Suprapubic skin (tissue), 4 donors: Measurements from ENCODE around the gene MAD1L1. TPM values are rescaled to one million over a fixed set of nuclear protein-coding genes. Genes with fewer than 3 reads are reported as not detected.

Source experiments
- DNase-seq, 2 donors: peaks; one replicate each; pipeline ENCODE4 v3.0.0-alpha.2; 2019; ENCODE audit warnings: low spot score in 2 of 2
- H3K27ac ChIP-seq: fragments of 200-600 bp; sonication (generic); one replicate; pipeline ENCODE4 v1.5.1; 2019
- H3K27me3 ChIP-seq: fragments of 200-600 bp; sonication (generic); one replicate; pipeline ENCODE4 v1.5.1; 2019
- H3K36me3 ChIP-seq: fragments of 200-600 bp; sonication (generic); one replicate; pipeline ENCODE4 v1.5.1; 2019
- H3K4me1 ChIP-seq: fragments of 200-600 bp; sonication (generic); one replicate; pipeline ENCODE4 v1.5.1; 2019
- H3K4me3 ChIP-seq: fragments of 200-600 bp; sonication (generic); one replicate; pipeline ENCODE4 v1.5.1; 2019; ENCODE audit warnings: mild to moderate bottlenecking
- H3K9me3 ChIP-seq: fragments of 200-600 bp; sonication (generic); one replicate; pipeline ENCODE4 v1.5.1; 2019
- CTCF ChIP-seq, 2 donors: fragments of 200-600 bp in 1 of 2; fragments of 450-650 bp in 1 of 2; sonication (generic) in 1 of 2; IDR thresholded peaks; one replicate each; pipeline ENCODE4 v1.5.1; 2016 to 2019; ENCODE audit warnings: antibody characterized with exemption in 2 of 2, mild to moderate bottlenecking in 1 of 2, moderate library complexity in 1 of 2
- EP300 ChIP-seq: sonication (generic); formaldehyde crosslinking; IDR thresholded peaks from one replicate; pipeline ENCODE4 v1.6.1; 2017; ENCODE audit warnings: antibody characterized with exemption
- POLR2A ChIP-seq, 2 donors: fragments of 450-650 bp; IDR thresholded peaks; one replicate each; pipeline ENCODE4 v1.6.1; 2017; ENCODE audit warnings: antibody characterized with exemption in 2 of 2, mild to moderate bottlenecking in 2 of 2, moderate library complexity in 2 of 2
- POLR2AphosphoS5 ChIP-seq, 3 donors: sonication (generic); formaldehyde crosslinking; IDR thresholded peaks; one replicate each; pipeline ENCODE4 v1.6.1; 2017; ENCODE audit warnings: antibody characterized with exemption in 3 of 3
- WGBS: methylation state at CpG from one replicate; pipeline ENCODE4 v1.1.5; 2018; 5-methylcytosine and 5-hydroxymethylcytosine counted together
- total RNA-seq, 4 donors: library from RNA; depleted of rRNA; stranded (reverse); fragments of >200 nt; gene quantifications; one replicate each; pipeline ENCODE4 v1.1.0, GENCODE V29; 2016

MAD1L1 gene
- total RNA-seq, 4 donors from 2014 or later, result 53.2 to 69.8 (median 62.2) TPM

GRCh38 chr7:2030475-2031450 lies 202.0 kb downstream of the MAD1L1 start:
- WGBS, result 87% methylated on average over 32 of the region's 32 CpGs
- no peaks in the 10 kb centered on the region for H3K27me3 ChIP-seq
- no peak overlapping the region for H3K27ac ChIP-seq
- H3K36me3 ChIP-seq, result no peaks in the 10 kb centered on the region
- peak; percentile 51 to 64 for DNase-seq
- H3K9me3 ChIP-seq, result peaks cover 11% of the 10 kb centered on the region
- peaks cover 2% of the 10 kb centered on the region for H3K4me1 ChIP-seq
- H3K4me3 ChIP-seq, result no peak overlapping the region
- TF ChIP-seq EP300 (no peak), POLR2AphosphoS5 (IDR thresholded peaks at IDR 0.05) (no peak), POLR2A (IDR thresholded peaks at IDR 0.05) (no peak), CTCF (IDR thresholded peaks at IDR 0.05) (no peak)

GRCh38 chr7:2029936-2030335 lies 202.8 kb downstream of the MAD1L1 start:
- peaks cover 2% of the 10 kb centered on the region for H3K4me1 ChIP-seq
- H3K9me3 ChIP-seq, result peaks cover 19% of the 10 kb centered on the region
- 89% methylated on average over 14 of the region's 15 CpGs for WGBS
- no peak overlapping the region for H3K4me3 ChIP-seq
- H3K27ac ChIP-seq, result no peak overlapping the region
- TF ChIP-seq POLR2A (IDR thresholded peaks at IDR 0.05), result no peak
- no peak for TF ChIP-seq CTCF (IDR thresholded peaks at IDR 0.05)
- peak; percentile 56 to 64 for DNase-seq
- H3K27me3 ChIP-seq, result no peaks in the 10 kb centered on the region
- H3K36me3 ChIP-seq, result no peaks in the 10 kb centered on the region

- Histone ChIP-seq H3K27me3 (no peaks in the 10 kb centered on the region), H3K27ac (no peak overlapping the region), H3K4me1 (peaks cover 2% of the 10 kb centered on the region), H3K4me3 (no peak overlapping the region), H3K36me3 (no peaks in the 10 kb centered on the region), H3K9me3 (peaks cover 19% of the 10 kb centered on the region)
- DNase-seq, result peak; percentile 40 to 65
- no peak for TF ChIP-seq POLR2AphosphoS5 (IDR thresholded peaks at IDR 0.05)
- TF ChIP-seq CTCF (IDR thresholded peaks at IDR 0.05), result no peak
- no peak for TF ChIP-seq POLR2A (IDR thresholded peaks at IDR 0.05)
- no peak for TF ChIP-seq EP300
- WGBS, result 78% methylated on average over 16 of the region's 16 CpGs
Observed at GRCh38 chr7:2029211-2029905, 203.4 kb downstream of the MAD1L1 start.

GRCh38 chr7:2028733-2029132 lies 204.0 kb downstream of the MAD1L1 start:
- TF ChIP-seq POLR2AphosphoS5 (IDR thresholded peaks at IDR 0.05) (no peak), CTCF (IDR thresholded peaks at IDR 0.05) (no peak), POLR2A (IDR thresholded peaks at IDR 0.05) (no peak), EP300 (no peak)
- H3K4me1 ChIP-seq, result peaks cover 2% of the 10 kb centered on the region
- DNase-seq, result peak; percentile 15 to 28
- no peak overlapping the region for H3K27ac ChIP-seq
- H3K4me3 ChIP-seq, result no peak overlapping the region
- 95% methylated on average over 7 of the region's 7 CpGs for WGBS
- no peaks in the 10 kb centered on the region for H3K36me3 ChIP-seq
- peaks cover 19% of the 10 kb centered on the region for H3K9me3 ChIP-seq
- no peaks in the 10 kb centered on the region for H3K27me3 ChIP-seq

GRCh38 chr7:2025188-2025587 lies 207.6 kb downstream of the MAD1L1 start:
- WGBS, result 96% methylated on average over 4 of the region's 4 CpGs
- Histone ChIP-seq H3K4me1 (peaks cover 8% of the 10 kb centered on the region), H3K9me3 (peaks cover 19% of the 10 kb centered on the region), H3K27me3 (no peaks in the 10 kb centered on the region), H3K4me3 (no peak overlapping the region), H3K27ac (no peak overlapping the region), H3K36me3 (no peaks in the 10 kb centered on the region)
- TF ChIP-seq POLR2AphosphoS5 (IDR thresholded peaks at IDR 0.05), result no peak
- no peak for TF ChIP-seq POLR2A (IDR thresholded peaks at IDR 0.05)
- no peak for TF ChIP-seq CTCF (IDR thresholded peaks at IDR 0.05)
- no peak for TF ChIP-seq EP300
- DNase-seq, result no peak
